GM18858 (cell line): ENCODE results near the gene FBN2.
"Not testable (repeated sequence)": the region's sequence is repeated elsewhere in the genome, so short reads cannot be mapped to it uniquely, and the experiment has no call there.

ENCODE experiments used
- ATAC-seq: cut with Tn5 transposase; IDR thresholded peaks from one replicate; pipeline ENCODE4 v1.9.1; 2021; ENCODE audit not compliant: unreplicated experiment

The FBN2 gene

DNA sequence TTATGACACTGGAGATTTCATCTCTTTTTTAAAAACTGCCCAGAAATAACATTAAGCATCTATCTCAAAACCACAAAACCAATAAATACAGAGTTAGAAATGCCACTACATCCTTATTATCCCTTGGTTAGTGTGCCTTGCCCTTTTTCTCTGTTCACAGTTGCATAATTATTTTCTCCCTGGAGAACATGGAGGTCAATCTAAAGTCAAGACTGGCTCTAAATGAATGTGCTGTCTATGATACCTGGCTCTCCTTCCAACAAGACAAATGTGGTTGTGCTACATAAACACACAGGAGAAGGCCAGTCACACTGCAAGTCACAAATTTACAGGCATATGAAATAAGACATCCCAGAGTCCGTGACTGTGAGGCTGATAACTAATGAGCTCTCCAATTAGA lies 2.8 kb downstream of the FBN2 start:
- no peak for ATAC-seq

DNA sequence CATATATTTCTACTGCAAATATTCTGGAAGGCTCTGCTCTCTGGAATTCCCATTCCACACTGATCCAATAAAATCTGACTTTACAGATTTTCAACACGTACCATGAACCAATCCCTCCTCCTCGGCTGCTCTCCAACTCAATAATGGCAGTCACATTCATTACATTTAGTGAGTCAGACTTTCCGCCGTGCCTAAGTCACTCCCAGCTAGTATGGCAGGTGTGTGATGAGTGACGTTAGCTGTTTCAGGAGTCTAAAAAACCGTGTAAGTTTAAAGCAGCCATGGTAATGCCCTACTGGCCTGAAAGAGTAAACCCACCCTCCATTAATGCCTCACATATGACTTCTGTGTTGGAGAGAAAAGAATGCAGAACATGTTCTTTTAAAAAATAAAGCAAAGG lies 3.3 kb downstream of the FBN2 start:
- ATAC-seq = no peak

DNA sequence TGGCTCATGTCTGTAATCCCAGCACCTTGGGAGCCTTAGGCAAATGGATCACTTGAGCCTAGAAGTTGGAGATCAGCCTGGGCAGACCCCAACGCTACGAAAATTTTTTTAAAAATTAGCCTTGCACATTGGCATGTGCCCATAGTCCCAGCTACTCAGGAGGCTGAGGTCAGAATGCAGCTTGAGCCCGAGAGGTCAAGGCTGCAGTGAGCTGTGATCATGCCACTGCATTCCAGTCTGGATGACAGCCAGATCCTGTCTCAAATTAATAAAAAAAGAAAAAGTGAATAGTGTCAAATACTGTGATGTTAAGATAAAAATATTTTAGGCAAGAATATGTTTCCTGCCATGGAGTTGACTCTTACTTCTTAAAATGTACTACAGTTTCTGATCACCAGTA lies 5.3 kb downstream of the FBN2 start:
- ATAC-seq = no peak

DNA sequence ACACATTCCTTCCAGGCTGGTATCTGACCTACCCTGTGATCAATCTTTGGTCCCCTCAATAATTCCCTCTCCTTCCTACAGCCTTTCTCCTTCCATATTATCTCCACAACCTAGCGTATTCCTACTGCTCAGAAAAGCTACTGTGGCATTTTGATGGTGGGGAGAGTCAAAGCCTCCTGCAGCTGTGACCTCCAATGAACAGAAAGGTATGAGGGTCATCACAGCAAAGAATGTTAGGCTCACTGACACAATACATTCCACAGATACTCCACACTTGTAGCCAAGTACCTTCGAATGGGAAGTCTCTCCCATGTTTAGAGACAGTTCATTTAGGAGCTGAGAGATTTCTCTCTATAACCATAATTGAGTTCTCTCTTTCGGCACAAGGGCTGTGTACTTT lies 5.9 kb downstream of the FBN2 start:
- ATAC-seq = no peak

DNA sequence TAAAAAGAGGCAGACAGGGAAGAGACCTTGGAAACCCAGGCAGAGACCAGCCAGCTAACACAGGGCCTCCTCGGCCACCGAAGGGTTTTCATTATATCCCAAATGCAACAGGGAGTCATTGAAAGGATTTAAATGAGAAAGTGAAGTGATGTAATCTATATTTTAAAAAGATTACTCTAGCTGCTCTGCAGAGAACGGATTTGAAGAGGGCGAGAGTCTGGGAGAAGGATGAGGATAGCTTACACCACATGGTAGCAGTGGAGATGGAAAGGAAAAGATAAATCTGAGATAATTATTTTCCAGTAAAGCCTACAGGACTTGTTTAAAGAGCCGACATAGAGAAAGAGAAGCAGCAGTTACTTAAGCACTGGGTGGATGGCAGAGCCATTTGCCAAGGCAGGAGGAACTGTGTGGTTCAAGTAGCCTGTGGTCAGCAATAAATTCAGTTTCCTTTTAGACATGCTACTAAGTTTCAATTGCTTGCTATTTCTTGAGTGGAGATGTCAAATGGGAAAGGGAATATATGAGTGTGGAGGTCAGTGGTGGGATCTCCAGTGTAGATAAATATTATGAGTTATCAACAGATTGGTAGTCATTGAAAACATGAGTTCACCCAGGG lies 9.3 kb downstream of the FBN2 start:
- ATAC-seq = no peak

DNA sequence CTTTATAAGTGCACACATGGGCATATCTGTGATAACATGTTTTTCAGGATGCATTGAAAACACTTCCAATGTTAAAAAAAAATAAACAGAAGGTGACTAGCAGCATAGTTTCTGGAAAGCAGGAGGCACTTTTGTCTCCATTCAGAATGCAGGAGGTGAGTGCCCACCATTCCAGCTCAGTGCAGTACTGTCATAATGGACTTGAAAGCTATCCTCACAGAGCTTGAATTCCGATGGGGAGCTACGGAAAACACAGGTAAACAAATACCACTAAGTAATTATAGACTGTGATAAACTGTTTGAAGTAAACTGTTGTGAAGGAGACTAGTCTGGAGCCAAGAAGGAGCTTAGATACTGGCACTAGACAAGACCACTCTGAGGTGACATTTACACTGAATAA lies 9.9 kb downstream of the FBN2 start:
- ATAC-seq = no peak

DNA sequence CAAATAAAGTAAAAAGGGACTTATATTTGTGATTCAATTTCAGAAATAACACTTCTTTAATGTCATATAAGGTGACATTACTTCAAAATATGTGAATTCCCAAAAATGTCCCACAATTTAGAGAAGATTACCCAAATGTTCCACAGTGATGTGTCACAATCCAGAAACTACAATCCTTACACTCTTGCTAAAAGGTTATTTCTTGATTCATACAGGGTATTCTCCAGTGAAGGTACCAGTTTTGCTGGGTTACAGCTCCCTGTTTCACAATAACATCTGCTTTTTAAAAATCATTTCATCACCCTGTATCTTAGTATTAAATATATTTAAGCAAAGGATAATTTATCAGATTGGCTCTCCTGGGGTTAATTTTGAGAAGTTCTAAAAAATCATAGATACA lies 11.0 kb downstream of the FBN2 start:
- no peak for ATAC-seq

DNA sequence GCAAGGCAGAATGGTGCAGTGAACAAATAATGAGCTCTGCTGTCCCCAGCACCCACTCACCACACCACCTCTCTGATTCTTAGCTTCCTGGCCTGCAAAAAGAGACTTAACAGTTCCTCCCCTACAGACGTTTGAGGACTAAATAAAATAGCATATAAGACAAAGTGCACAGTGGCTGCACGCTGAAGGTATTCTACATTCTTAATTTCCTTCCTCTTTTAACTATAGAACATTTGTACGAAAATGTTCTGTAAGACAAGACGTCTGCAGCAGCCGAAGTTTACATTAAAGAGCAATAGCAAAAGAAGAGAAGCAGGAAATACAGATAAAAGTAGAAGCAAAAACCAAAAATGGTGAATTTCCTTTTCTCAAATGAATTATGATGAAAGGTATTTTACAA lies 15.7 kb downstream of the FBN2 start:
- ATAC-seq = no peak

DNA sequence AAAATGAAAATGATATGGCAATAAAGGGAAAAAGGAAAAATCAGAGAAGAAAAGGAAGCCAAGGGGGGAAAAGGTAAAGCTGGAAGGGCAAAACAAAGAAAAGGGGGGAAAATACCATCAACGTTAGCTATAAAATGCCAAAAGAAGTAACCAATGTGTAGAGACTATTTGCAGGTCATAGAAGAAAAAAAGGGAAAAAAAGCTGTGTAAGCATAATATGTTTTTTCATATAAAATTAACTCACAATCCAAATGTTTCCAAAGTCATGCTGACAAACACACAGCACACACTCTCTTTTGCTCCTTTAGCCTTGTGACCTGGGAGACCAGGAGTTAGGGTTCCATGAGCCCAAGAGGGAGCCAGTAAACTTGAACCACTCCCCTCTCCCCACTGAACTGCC lies 18.2 kb downstream of the FBN2 start:
- ATAC-seq = no peak

DNA sequence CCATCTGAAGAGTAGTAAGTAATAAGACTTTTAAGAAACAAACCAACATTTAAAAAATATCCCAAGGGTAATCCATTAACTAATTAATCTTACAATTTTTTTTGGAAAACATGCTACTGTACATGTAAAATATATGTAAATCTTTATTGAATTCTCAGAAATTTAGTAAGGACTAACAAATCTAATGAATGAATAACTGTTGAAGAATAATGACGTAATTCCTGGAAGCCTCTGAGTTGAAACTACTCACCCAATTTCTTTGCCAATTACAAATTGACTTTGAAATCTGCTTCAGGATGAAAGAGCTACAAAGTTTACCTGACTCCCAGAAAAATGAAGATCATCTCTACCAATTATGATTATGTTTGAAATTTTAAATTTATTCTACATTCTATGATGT lies 21.1 kb downstream of the FBN2 start:
- ATAC-seq = no peak

DNA sequence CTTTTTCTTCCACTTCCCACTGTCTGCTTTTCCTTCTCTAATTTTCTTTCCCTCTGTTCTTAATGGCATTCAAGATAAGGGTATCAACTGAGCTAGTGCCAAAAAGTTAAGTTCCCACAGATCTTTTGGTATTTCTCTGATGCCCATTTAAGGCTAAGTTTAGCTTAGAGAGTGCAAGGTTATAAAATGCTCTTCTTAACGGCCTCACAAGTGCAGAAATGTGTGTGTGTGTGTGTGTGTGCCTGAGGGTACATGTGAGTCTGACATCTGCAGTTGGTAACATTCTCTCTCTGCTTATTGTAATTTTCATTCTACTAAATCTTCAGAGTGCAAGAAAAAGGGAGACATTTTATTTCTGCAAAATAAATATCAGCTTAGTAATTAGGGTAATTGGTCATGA lies 24.2 kb downstream of the FBN2 start:
- no peak for ATAC-seq

DNA sequence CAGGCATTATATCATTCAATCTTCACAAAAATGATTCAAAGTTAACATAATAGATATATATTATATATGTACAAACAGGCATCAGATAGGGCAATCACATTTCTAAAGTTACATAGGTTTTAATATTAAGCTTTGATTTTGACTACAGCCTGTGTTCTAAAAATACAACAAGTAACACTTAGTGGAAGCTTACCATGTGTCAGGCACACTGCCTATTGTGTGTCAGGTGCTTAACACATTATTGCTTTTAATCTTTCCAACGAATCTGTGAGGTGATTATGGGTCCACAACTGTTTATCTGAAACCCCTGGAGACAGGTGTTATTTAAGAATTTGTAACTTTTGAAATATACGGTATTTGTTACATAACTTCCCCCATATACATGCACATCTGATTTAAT lies 25.2 kb downstream of the FBN2 start:
- no peak for ATAC-seq

DNA sequence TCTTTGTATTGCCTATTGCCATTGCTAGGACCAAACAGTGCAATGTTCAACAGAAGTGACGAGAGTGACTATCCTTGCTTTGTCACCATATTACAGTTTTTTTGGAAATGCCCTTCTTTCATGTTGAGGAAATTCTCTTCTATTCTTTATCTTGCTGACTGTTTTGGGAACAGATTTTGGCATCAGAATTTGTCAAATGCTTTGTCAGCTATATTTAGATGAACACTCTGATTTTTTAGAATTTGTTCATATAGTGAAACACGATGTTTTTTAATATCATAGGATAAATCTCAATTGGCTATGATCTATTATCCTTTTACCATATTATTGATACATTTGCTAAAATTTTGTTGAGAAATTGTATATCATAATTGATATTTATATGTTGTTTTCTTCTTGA lies 31.4 kb downstream of the FBN2 start:
- no peak for ATAC-seq

DNA sequence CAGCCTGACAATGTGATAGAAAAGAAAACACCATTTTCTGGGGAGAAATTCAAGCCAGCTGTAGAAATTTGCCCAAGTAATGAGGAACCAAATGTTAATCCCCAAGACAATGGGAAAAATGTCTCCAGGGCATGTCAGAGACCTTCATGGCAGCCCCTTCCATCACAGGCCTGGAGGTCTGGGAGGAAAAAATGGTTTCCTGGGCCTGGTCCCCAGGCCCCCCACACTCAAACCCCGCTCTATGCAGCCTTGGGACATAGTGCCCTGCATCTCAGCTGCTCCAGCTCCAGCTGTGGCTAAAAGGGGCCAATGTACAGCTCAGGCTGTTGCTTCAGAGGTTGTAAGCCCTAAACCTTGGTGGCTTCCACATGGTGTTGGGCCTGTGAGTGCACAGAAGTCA lies 34.3 kb downstream of the FBN2 start:
- not testable (repeated sequence) for ATAC-seq

DNA sequence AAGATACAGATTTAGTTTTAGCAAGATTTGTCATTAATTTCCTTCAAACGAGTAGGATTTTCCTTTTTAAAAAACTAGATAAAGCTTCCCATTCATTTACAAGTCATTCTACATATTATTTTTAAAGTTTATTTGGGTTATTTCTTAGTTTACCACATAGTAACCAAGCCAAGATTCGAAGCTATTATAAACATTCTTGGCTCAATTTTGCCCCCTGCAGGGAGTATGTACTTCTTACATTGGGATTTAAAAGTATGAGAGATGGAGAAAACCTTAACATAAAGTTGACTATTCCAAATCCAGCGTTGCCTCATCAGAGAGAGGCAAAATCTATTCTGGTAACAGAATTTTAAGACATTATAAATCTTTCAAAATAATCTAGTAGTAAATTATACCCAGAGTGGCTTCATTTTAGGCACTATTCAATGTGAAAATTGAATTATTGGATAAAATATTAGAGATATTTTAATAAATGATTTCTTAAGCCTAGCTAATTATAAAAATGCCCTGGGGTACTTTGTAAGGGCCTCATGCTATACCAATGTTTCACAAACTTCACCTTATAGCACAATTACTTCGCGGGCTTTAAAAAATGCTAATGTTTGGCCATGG lies 39.1 kb downstream of the FBN2 start:
- ATAC-seq = no peak

DNA sequence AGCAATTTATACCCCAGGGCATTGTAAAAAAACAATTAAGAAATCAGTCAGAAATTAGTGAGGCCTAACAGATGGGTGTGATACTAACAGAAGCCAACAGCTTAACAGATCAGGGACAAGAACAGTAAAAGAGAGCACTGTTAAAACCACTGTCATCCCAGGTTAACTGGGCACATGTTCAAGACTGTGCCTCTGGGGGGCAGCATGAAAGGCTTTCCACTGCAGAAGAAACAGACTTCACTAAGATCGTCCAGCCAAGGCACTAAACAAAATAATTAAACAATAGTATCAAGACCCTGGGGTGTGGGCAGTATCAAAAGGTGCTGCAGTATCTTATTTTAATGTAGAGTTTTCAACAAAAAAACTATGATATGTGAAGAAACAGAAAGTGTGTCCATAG lies 43.5 kb downstream of the FBN2 start:
- ATAC-seq = no peak

DNA sequence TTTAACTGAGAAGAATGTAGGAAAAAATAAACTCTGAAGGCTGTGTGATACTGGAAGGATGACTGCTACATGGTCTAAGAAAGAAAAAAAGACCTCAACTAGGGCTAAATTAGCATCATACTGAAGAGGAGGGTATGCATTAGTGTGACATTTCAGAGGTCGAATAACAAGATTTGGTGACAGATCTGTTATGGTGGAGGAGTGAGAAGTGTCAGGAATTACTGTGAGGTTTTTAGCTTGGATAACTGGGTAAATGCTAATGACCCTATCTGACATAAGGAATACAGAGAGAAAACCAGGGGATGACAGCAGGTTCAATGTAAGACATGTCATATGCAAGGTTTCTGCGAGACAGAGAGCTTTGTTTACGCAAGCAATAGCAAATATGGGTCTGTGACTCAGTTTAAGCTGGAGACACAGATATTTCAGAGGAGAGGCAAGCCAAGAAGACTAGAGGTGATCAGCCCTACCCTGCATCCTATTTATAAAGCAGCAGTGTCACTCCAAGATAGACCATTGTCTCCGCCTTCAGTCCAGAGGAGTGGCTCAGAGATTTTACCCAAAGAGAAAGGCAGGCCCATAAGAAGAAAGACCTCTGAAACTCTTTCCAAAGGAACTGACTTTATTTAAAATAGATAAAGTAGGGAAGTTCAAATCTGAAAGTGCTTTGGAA lies 44.3 kb downstream of the FBN2 start:
- no peak for ATAC-seq

DNA sequence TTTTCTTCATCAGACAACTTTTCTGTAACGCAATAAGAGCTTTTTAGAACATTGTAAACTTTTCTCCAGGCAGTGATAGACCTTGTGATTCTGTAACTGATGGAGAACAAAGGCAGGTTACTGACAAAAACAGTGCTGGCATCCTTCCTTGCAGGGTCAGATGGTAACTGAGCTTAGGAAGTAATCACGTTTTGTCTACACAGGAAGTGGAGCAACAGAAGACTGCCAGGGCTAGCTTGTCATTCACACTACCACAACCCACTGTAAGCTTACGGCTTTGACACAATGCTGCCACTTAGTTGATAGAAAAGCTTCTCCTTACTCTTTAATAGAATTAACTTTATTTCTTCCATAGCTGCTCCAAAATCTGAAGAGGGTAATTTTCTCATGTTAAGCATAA lies 46.8 kb downstream of the FBN2 start:
- ATAC-seq = no peak

DNA sequence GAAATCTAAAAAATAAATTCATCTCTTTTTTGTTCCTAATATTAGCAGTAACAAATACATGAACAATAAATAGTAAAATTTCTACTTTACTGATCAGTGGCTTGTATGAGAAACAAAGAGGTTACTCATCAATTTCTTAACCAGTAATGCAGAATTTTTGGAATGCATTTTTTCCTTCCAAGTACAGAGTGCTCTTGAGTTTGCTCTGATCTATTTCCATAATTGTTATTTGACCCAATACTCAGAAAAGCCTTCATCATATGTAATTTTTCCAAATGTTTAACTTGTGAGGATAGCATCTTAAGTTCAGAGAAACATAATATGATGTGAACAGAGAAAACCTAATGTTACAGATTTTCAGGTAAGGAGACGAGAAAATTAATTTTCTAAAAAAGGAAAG lies 47.3 kb downstream of the FBN2 start:
- ATAC-seq = no peak

DNA sequence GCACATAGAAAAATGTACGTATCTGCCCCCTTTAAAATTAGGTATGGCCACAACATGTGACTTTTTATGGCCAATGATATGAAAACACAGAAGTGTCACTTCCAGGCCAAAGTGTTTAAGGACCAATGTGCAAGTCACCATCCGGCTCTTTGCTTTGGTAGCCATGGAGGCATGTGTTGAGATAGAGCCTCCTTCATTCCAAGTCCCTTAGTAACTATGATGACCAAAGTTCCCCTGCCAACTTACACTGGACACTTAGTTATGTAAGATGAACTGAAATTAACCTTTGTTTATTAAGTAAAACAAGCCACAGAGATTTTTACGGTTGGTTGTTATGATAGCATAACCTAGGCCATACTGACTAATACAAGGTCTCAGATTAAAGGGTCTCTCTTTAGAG lies 51.0 kb downstream of the FBN2 start:
- ATAC-seq = no peak

DNA sequence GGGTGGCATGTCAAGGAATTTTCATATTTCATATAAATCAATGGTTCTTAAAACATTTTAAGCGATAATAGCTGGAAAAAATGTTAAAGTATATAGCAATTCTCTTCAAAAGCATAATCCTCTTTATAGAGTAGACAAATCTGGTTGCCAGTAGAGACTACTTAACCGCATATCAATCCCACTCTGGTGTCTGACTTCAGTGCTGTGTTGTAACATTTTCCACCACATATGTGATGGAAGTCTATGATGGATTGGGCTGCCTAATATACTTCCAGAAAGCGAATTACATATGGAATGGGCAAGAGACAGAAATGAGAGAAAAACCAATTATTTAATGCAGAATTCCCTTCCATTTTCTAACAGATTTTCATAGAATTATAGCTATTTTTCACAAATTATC lies 54.3 kb downstream of the FBN2 start:
- no peak for ATAC-seq

DNA sequence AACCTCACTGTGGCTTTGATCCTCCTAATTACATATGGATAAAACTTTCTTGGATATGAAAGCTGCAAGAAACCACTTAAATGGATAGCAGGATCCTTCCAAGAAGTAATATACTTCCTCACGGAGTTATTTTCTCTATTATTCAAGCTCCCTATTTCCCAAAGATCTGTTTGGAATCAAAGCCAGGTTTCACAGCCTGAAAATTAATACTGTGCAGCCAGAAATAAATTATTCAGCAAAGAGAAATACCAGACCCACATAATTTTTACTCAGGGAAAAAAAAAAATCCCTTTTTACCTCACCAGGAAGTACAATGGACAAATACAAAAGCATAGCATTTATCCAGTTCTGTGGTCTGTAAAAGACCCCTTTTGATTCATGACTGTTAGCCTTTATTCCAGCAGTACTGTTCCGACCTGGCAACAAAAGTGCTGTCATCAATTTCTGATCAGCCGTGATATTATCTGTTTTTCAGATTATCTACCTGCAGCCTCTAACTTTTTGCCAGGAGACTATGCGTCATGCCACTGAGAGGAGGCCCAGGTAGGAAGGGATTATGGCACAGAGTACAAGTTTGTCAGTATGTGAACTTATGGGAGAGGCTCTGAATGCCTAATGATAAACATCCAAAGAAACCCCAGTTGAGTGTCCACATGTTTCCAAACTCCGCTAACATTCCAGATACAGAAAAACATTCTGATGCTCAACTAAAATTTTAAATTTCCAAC lies 57.0 kb downstream of the FBN2 start:
- no peak for ATAC-seq
